Skeletal muscle tissue (tissue), 4 donors: Measurements from ENCODE around the gene PANK1. TPM values are rescaled to one million over a fixed set of nuclear protein-coding genes. Genes with fewer than 3 reads are reported as not detected.

ENCODE experiments used
- H3K27ac ChIP-seq: one replicate; pipeline ENCODE4 v1.7.0; 2013; ENCODE audit warnings: mild to moderate bottlenecking, low read depth, low read length, inconsistent platforms
- H3K27me3 ChIP-seq, 3 donors: one replicate each; pipeline ENCODE4 v1.7.0; 2013; ENCODE audit warnings: low read length in 3 of 3; ENCODE audit not compliant: control insufficient read depth in 3 of 3, insufficient read depth in 3 of 3
- H3K36me3 ChIP-seq, 3 donors: one replicate each; pipeline ENCODE4 v1.7.0; 2013; ENCODE audit warnings: low read length in 3 of 3; ENCODE audit not compliant: control insufficient read depth in 3 of 3, insufficient read depth in 3 of 3
- H3K4me1 ChIP-seq, 3 donors: one replicate each; pipeline ENCODE4 v1.7.0; 2013; ENCODE audit warnings: low read length in 3 of 3, mild to moderate bottlenecking in 3 of 3; ENCODE audit not compliant: control insufficient read depth in 3 of 3, insufficient read depth in 3 of 3
- H3K4me3 ChIP-seq, 3 donors: one replicate each; pipeline ENCODE4 v1.7.0; 2013; ENCODE audit warnings: low read length in 3 of 3
- H3K9ac ChIP-seq, 3 donors: one replicate each; pipeline ENCODE4 v1.7.0; 2013; ENCODE audit warnings: low read length in 3 of 3, mild to moderate bottlenecking in 3 of 3, moderate library complexity in 2 of 3, low read depth in 1 of 3
- H3K9me3 ChIP-seq, 3 donors: one replicate each; pipeline ENCODE4 v1.7.0; 2013; ENCODE audit warnings: low read length in 3 of 3; ENCODE audit not compliant: control insufficient read depth in 3 of 3
- total RNA-seq: library from RNA; depleted of rRNA; stranded (reverse); fragments of >200 nt; gene quantifications from one replicate; pipeline ENCODE4 v1.2.3, GENCODE V29; 2014
- donor health status: Osteomylitis.

PANK1 gene
- total RNA-seq, 1 donor from 2014 or later = 17.7 TPM

- Histone ChIP-seq H3K9ac (no peak overlapping the region), H3K27ac (peak overlapping the region; percentile 7), H3K27me3 (no peaks in the 10 kb centered on the region), H3K4me1 (peaks cover 15 to 25% (median 24%) of the 10 kb centered on the region in 3 donors), H3K9me3 (no peaks in the 10 kb centered on the region), H3K36me3 (peaks cover 0 to 9% (median 5%) of the 10 kb centered on the region in 3 donors), H3K4me3 (no peak overlapping the region)
Measured at GRCh38 chr10:89588671-89589070, 56.4 kb downstream of the PANK1 start.

GRCh38 chr10:89582022-89582421 is 63.0 kb downstream of the PANK1 start:
- no peak overlapping the region for H3K9ac ChIP-seq

DNA sequence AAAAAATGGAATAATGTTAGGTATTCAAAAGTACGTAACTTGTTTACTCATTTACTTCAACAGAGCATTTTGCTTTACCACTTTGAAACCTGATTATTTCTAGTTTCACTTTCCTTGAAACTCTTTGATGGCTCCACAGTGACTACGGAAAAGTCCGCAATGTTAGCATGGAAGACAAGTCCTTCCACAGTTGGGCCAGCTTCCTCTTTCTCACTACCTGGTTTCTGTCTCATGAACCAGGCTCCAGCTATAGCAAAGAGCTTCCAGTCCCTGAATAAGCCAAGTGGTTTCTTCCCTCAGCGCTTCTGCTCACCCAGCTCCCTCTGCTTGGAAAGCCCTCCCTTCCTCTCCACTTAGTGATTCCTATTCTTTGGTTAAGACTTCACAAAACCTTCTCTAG is 64.8 kb downstream of the PANK1 start:
- Histone ChIP-seq H3K9ac (no peak overlapping the region), H3K4me3 (no peak overlapping the region), H3K36me3 (peaks cover 0 to 3% (median 0%) of the 10 kb centered on the region in 3 donors), H3K9me3 (no peaks in the 10 kb centered on the region), H3K27me3 (no peaks in the 10 kb centered on the region), H3K4me1 (no peaks in the 10 kb centered on the region), H3K27ac (no peak overlapping the region)

More at GRCh38 chr10:89582022-89582421, 63.0 kb downstream of the PANK1 start:
- no peak overlapping the region for H3K27ac ChIP-seq
- H3K36me3 ChIP-seq = peaks cover 0 to 4% (median 0%) of the 10 kb centered on the region in 3 donors
- H3K27me3 ChIP-seq = no peaks in the 10 kb centered on the region
- H3K4me3 ChIP-seq = no peak overlapping the region
- H3K9me3 ChIP-seq = no peaks in the 10 kb centered on the region
- H3K4me1 ChIP-seq = no peaks in the 10 kb centered on the region

- H3K4me3 ChIP-seq = no peak overlapping the region
- no peaks in the 10 kb centered on the region for H3K4me1 ChIP-seq
- H3K9ac ChIP-seq = no peak overlapping the region
Measured at GRCh38 chr10:89576696-89577095, 68.3 kb downstream of the PANK1 start.

DNA sequence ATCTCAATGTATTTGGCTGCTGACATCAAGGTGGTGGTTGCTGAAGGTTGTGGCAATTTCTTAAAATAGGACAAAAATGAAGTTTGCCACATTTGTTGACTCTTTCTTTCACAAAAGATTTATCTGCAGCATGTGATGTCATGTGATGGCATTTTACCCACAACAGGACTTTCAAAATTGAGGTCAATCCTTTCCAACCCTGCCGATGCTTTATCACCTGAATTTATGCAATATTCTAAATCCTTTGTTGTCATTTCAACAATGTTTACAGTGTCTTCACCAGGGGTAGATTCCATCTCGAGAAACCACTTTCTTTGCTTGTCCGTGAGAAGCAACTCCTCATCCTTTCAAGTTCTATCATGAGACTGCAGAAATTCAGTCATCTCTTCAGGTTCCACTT is 69.0 kb downstream of the PANK1 start:
- H3K27me3 ChIP-seq = no peaks in the 10 kb centered on the region
- no peaks in the 10 kb centered on the region for H3K4me1 ChIP-seq
- no peaks in the 10 kb centered on the region for H3K36me3 ChIP-seq
- no peak overlapping the region for H3K9ac ChIP-seq
- no peak overlapping the region for H3K27ac ChIP-seq
- no peaks in the 10 kb centered on the region for H3K9me3 ChIP-seq
- H3K4me3 ChIP-seq = no peak overlapping the region

More at GRCh38 chr10:89576696-89577095, 68.3 kb downstream of the PANK1 start:
- Histone ChIP-seq H3K9me3 (no peaks in the 10 kb centered on the region), H3K27ac (no peak overlapping the region), H3K27me3 (no peaks in the 10 kb centered on the region), H3K36me3 (no peaks in the 10 kb centered on the region)

- Histone ChIP-seq H3K27ac (no peak overlapping the region), H3K36me3 (no peaks in the 10 kb centered on the region), H3K9ac (no peak overlapping the region), H3K4me3 (no peak overlapping the region), H3K9me3 (no peaks in the 10 kb centered on the region), H3K27me3 (no peaks in the 10 kb centered on the region), H3K4me1 (no peaks in the 10 kb centered on the region)
Measured at GRCh38 chr10:89575031-89575430, 70.0 kb downstream of the PANK1 start.

- no peak overlapping the region for H3K9ac ChIP-seq
- no peak overlapping the region for H3K27ac ChIP-seq
- H3K27me3 ChIP-seq = no peaks in the 10 kb centered on the region
- H3K4me3 ChIP-seq = no peak overlapping the region
- H3K9me3 ChIP-seq = no peaks in the 10 kb centered on the region
- no peaks in the 10 kb centered on the region for H3K36me3 ChIP-seq
- no peaks in the 10 kb centered on the region for H3K4me1 ChIP-seq
Measured at GRCh38 chr10:89574368-89574767, 70.7 kb downstream of the PANK1 start.

GRCh38 chr10:89567576-89568245 is 77.3 kb downstream of the PANK1 start:
- H3K36me3 ChIP-seq = no peaks in the 10 kb centered on the region
- no peaks in the 10 kb centered on the region for H3K27me3 ChIP-seq
- H3K9ac ChIP-seq = no peak overlapping the region
- no peak overlapping the region for H3K4me3 ChIP-seq
- H3K9me3 ChIP-seq = no peaks in the 10 kb centered on the region
- no peaks in the 10 kb centered on the region for H3K4me1 ChIP-seq
- H3K27ac ChIP-seq = no peak overlapping the region

DNA sequence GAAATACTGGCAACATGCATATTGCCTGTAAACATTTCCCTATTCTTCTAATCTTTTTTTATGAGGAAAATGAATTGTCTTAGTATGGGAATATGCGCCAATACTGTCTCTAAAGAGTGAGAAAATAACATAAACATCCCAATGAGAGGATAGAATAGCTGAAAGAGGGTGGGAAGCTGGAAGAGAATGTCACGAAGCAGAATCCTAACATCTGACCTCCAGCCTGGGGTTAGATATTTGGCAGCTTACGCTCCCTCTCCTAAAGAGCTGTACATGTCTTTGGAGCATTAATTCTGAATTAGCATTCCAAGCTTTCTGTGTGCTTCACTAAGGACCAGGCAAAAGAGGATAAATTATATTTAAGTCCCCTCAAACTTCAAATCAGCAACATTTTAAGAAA is 78.0 kb downstream of the PANK1 start:
- Histone ChIP-seq H3K4me1 (no peaks in the 10 kb centered on the region), H3K36me3 (no peaks in the 10 kb centered on the region), H3K27ac (no peak overlapping the region), H3K27me3 (no peaks in the 10 kb centered on the region), H3K4me3 (no peak overlapping the region), H3K9me3 (no peaks in the 10 kb centered on the region), H3K9ac (no peak overlapping the region)

DNA sequence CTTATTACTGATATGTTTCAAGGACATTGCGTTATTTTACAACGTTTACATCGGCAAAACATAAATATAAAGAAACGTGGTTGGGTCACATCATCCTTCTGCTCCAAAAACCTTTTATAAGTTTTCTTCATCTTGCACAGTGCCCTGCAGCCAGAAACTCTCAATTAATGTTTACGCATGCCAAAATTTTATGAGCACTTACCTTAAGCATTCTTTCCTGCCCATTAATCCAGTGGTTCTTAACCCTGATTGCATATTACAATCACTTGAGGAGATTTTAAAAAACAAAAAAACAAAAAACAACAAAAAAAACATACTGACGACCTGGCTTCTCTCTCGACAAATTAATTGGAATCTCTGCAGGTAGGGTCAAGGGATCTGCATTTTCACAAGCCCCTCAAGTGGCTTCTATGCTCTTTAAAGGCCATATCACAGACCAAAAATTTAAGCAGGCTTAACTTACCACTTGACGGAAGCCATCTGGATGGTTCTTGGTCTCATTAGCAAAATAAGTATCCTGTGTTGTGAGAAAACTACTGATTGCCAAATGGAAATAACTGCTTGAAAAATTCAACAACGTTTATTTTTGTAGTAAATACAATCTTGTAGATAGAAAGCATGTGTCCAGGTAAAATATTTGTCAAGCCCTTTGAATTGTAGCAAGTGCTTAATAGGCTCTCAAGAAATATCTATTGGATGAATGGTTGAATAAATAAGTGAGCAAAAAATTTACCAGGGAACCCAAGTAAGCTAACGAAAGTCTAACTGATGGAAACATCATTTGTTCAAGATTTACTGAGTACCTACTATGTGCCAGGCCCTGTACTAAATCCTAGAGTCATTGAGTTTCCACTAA is 78.7 kb downstream of the PANK1 start:
- Histone ChIP-seq H3K4me1 (no peaks in the 10 kb centered on the region), H3K27ac (no peak overlapping the region), H3K36me3 (no peaks in the 10 kb centered on the region), H3K9ac (no peak overlapping the region), H3K9me3 (no peaks in the 10 kb centered on the region), H3K4me3 (no peak overlapping the region), H3K27me3 (no peaks in the 10 kb centered on the region)
